Left ventricle myocardium inferior (tissue), 1 donor: ENCODE data around the gene WNT9A. TPM values are rescaled to one million over a fixed set of nuclear protein-coding genes. Genes with fewer than 3 reads are reported as not detected.

Experiments
- DNase-seq: peaks from one replicate; pipeline ENCODE4 v3.0.0-alpha.2; 2020
- H3K27ac ChIP-seq: fragments of 200-600 bp; replicated peaks from 2 replicates; pipeline ENCODE4 v1.8.0; 2021
- H3K27me3 ChIP-seq: fragments of 200-600 bp; 2 replicates; pipeline ENCODE4 v1.8.0; 2021; ENCODE audit warnings: low read depth
- H3K36me3 ChIP-seq: fragments of 200-600 bp; 2 replicates; pipeline ENCODE4 v1.8.0; 2021
- H3K4me1 ChIP-seq: fragments of 200-600 bp; 2 replicates; pipeline ENCODE4 v1.8.0; 2021
- H3K4me3 ChIP-seq: fragments of 200-600 bp; 2 replicates; pipeline ENCODE4 v1.8.0; 2021; ENCODE audit warnings: mild to moderate bottlenecking, moderate library complexity
- H3K9me3 ChIP-seq: fragments of 200-600 bp; replicated peaks from 2 replicates; pipeline ENCODE4 v1.8.0; 2021
- CTCF ChIP-seq: fragments of 200-600 bp; IDR thresholded peaks from 2 replicates; pipeline ENCODE4 v1.8.0; 2021; ENCODE audit warnings: antibody characterized with exemption, mild to moderate bottlenecking, borderline replicate concordance
- intact Hi-C: fragments of 100-400 bp; cut with micrococcal nuclease; formaldehyde crosslinking; loops from one replicate; pipeline ENCODE4 v1.11.0; 2022
- total RNA-seq: library from RNA; stranded (reverse); fragmentation: NEBNext Ultra II Directional; extraction: Animal tissue kit (Norgen Biotek cat#: 25700); gene quantifications from one replicate; pipeline ENCODE4 v1.2.1, GENCODE V29; 2021
- donor health status: DM: no; HTN: yes; CAD: no; lungs with severe emphysema.

The WNT9A gene
- total RNA-seq, 1 donor from 2014 or later, result 4.8 TPM

- intact Hi-C loops, result loop anchor here (5.0 kb wide), 1 partner anchor 183 kb away; no protein-coding TSS in a partner anchor
- peaks cover 69% of the 10 kb centered on the region for H3K4me1 ChIP-seq
- peak overlapping the region; percentile 73 for H3K4me3 ChIP-seq
- peak overlapping the region; percentile 79 for H3K27ac ChIP-seq
- no peaks in the 10 kb centered on the region for H3K36me3 ChIP-seq
- no peaks in the 10 kb centered on the region for H3K9me3 ChIP-seq
- no peak for TF ChIP-seq CTCF
- H3K27me3 ChIP-seq, result peaks cover 6% of the 10 kb centered on the region
- DNase-seq, result no peak
Observed at GRCh38 chr1:227944931-227945890, 2.5 kb downstream of the WNT9A start.

GRCh38 chr1:227944090-227944930 is 3.4 kb downstream of the WNT9A start:
- Histone ChIP-seq H3K4me1 (peaks cover 69% of the 10 kb centered on the region), H3K4me3 (no peak overlapping the region), H3K36me3 (no peaks in the 10 kb centered on the region), H3K27ac (peak overlapping the region; percentile 79), H3K27me3 (peaks cover 6% of the 10 kb centered on the region), H3K9me3 (no peaks in the 10 kb centered on the region)
- TF ChIP-seq CTCF, result no peak
- intact Hi-C loops, result no loop called here
- peak; percentile 71 for DNase-seq

GRCh38 chr1:227943381-227944089 is 4.2 kb downstream of the WNT9A start:
- intact Hi-C loops, result no loop called here
- Histone ChIP-seq H3K9me3 (no peaks in the 10 kb centered on the region), H3K4me3 (peak overlapping the region; percentile 10), H3K36me3 (no peaks in the 10 kb centered on the region), H3K27me3 (peaks cover 6% of the 10 kb centered on the region), H3K4me1 (peaks cover 63% of the 10 kb centered on the region), H3K27ac (peak overlapping the region; percentile 79)
- no peak for DNase-seq
- TF ChIP-seq CTCF, result no peak

- Histone ChIP-seq H3K9me3 (no peaks in the 10 kb centered on the region), H3K27ac (no peak overlapping the region), H3K4me3 (no peak overlapping the region), H3K4me1 (peaks cover 57% of the 10 kb centered on the region), H3K27me3 (peaks cover 6% of the 10 kb centered on the region), H3K36me3 (no peaks in the 10 kb centered on the region)
- intact Hi-C loops, result no loop called here
- no peak for TF ChIP-seq CTCF
- DNase-seq, result no peak
Observed at GRCh38 chr1:227942716-227943261, 4.9 kb downstream of the WNT9A start.
